H9 (cell line): ENCODE data around the gene C1orf159. TPM values are rescaled to one million over a fixed set of nuclear protein-coding genes. Genes with fewer than 3 reads are reported as not detected.

ENCODE experiments used
- DNase-seq: peaks from one replicate; pipeline ENCODE4 v3.0.0-alpha.2; 2017
- H2AFZ ChIP-seq: one replicate; pipeline ENCODE4 v1.6.1; 2013; ENCODE audit warnings: mild to moderate bottlenecking, low read length, control low read depth, moderate library complexity
- H2AK5ac ChIP-seq: 2 replicates; pipeline ENCODE4 v1.6.1; 2013; ENCODE audit warnings: low read length, control low read depth, mixed read lengths; ENCODE audit not compliant: insufficient read length
- H2BK120ac ChIP-seq: one replicate; pipeline ENCODE4 v1.6.1; 2013; ENCODE audit warnings: low read depth, mild to moderate bottlenecking, low read length, control low read depth, inconsistent platforms; ENCODE audit not compliant: poor library complexity, severe bottlenecking
- H2BK12ac ChIP-seq: 2 replicates; pipeline ENCODE4 v1.6.1; 2013; ENCODE audit warnings: low read length, control low read depth, mixed read lengths, low read depth; ENCODE audit not compliant: insufficient read length
- H2BK15ac ChIP-seq: 2 replicates; pipeline ENCODE4 v1.6.1; 2013; ENCODE audit warnings: low read depth, low read length, control low read depth
- H2BK20ac ChIP-seq: one replicate; pipeline ENCODE4 v1.6.1; 2013; ENCODE audit warnings: low read depth, mild to moderate bottlenecking, low read length, control low read depth, inconsistent platforms; ENCODE audit not compliant: poor library complexity, severe bottlenecking
- H2BK5ac ChIP-seq: 2 replicates; pipeline ENCODE4 v1.6.1; 2013; ENCODE audit warnings: low read length, control low read depth, mixed read lengths; ENCODE audit not compliant: insufficient read length
- H3K14ac ChIP-seq: 2 replicates; pipeline ENCODE4 v1.6.1; 2013; ENCODE audit warnings: low read length, control low read depth; ENCODE audit not compliant: insufficient read depth
- H3K18ac ChIP-seq: 2 replicates; pipeline ENCODE4 v1.6.1; 2013; ENCODE audit warnings: low read depth, mild to moderate bottlenecking, mixed read lengths, low read length, control low read depth; ENCODE audit not compliant: insufficient read length
- H3K23ac ChIP-seq: 2 replicates; pipeline ENCODE4 v1.6.1; 2013; ENCODE audit warnings: low read length, control low read depth, mixed read lengths, low read depth; ENCODE audit not compliant: insufficient read length
- H3K23me2 ChIP-seq: 2 replicates; pipeline ENCODE4 v1.6.1; 2013; ENCODE audit warnings: low read depth, mild to moderate bottlenecking, mixed read lengths, low read length, control low read depth; ENCODE audit not compliant: insufficient read length, poor library complexity, severe bottlenecking
- H3K27ac ChIP-seq: 2 replicates; pipeline ENCODE4 v1.5.1; 2013; ENCODE audit warnings: low read length, control low read depth, mixed read lengths, low read depth; ENCODE audit not compliant: insufficient read length
- H3K27me3 ChIP-seq: 2 replicates; pipeline ENCODE4 v1.6.1; 2013; ENCODE audit warnings: low read length, control low read depth, inconsistent platforms; ENCODE audit not compliant: insufficient read depth
- H3K4ac ChIP-seq: 2 replicates; pipeline ENCODE4 v1.6.1; 2013; ENCODE audit warnings: low read depth, mild to moderate bottlenecking, control low read depth, inconsistent platforms, low read length, moderate library complexity
- H3K4me1 ChIP-seq: 2 replicates; pipeline ENCODE4 v1.6.1; 2013; ENCODE audit warnings: low read length, control low read depth, inconsistent platforms; ENCODE audit not compliant: insufficient read depth
- H3K4me2 ChIP-seq: 2 replicates; pipeline ENCODE4 v1.6.1; 2013; ENCODE audit warnings: low read length, control low read depth, mixed read lengths; ENCODE audit not compliant: insufficient read length, insufficient read depth
- H3K56ac ChIP-seq: 2 replicates; pipeline ENCODE4 v1.6.1; 2013; ENCODE audit warnings: low read depth, mild to moderate bottlenecking, mixed read lengths, low read length, control low read depth; ENCODE audit not compliant: insufficient read length
- H3K79me1 ChIP-seq: 2 replicates; pipeline ENCODE4 v1.6.1; 2013; ENCODE audit warnings: low read depth, mild to moderate bottlenecking, moderate library complexity, low read length, control low read depth, inconsistent platforms; ENCODE audit not compliant: insufficient read depth, poor library complexity, severe bottlenecking
- H3K79me2 ChIP-seq: 2 replicates; pipeline ENCODE4 v1.6.1; 2013; ENCODE audit warnings: low read length, control low read depth, inconsistent platforms; ENCODE audit not compliant: insufficient read depth
- H3K9ac ChIP-seq: 2 replicates; pipeline ENCODE4 v1.6.1; 2013; ENCODE audit warnings: low read length, control low read depth, mixed read lengths; ENCODE audit not compliant: insufficient read length; ENCODE audit errors: extremely low read depth
- H3K9me3 ChIP-seq: one replicate; pipeline ENCODE4 v1.6.1; 2013; ENCODE audit warnings: low read depth, low read length, inconsistent platforms; ENCODE audit not compliant: control insufficient read depth
- H3T11ph ChIP-seq: one replicate; pipeline ENCODE4 v1.6.1; 2013; ENCODE audit warnings: mild to moderate bottlenecking, low read length, control low read depth, inconsistent platforms
- H4K20me1 ChIP-seq: one replicate; pipeline ENCODE4 v1.6.1; 2013; ENCODE audit not compliant: control insufficient read depth, insufficient read length, insufficient read depth
- H4K5ac ChIP-seq: 2 replicates; pipeline ENCODE4 v1.6.1; 2013; ENCODE audit warnings: low read depth, mild to moderate bottlenecking, mixed read lengths, low read length, control low read depth; ENCODE audit not compliant: insufficient read length
- H4K8ac ChIP-seq: replicated peaks from 2 replicates; pipeline ENCODE4 v1.6.1; 2013; ENCODE audit warnings: low read length, control low read depth, mixed read lengths, low read depth; ENCODE audit not compliant: insufficient read length
- H4K91ac ChIP-seq: 2 replicates; pipeline ENCODE4 v1.6.1; 2013; ENCODE audit warnings: low read depth, mild to moderate bottlenecking, moderate library complexity, mixed read lengths, low read length, control low read depth; ENCODE audit not compliant: insufficient read length
- H3K27ac Mint-ChIP-seq, 3 experiments: 2 replicates in 2 of 3; 3 replicates in 1 of 3; pipeline ENCODE4 v1.8.0; 2020 to 2021; ENCODE audit warnings: mixed read lengths in 3 of 3, mild to moderate bottlenecking in 1 of 3, moderate library complexity in 1 of 3
- H3K27me3 Mint-ChIP-seq: 2 replicates; pipeline ENCODE4 v1.8.0; 2021; ENCODE audit warnings: low read depth, mild to moderate bottlenecking, moderate library complexity, mixed read lengths
- H3K36me3 Mint-ChIP-seq, 3 experiments: 2 replicates in 2 of 3; 3 replicates in 1 of 3; pipeline ENCODE4 v1.8.0; 2020 to 2021; ENCODE audit warnings: low read depth in 3 of 3, mixed read lengths in 3 of 3; ENCODE audit not compliant: insufficient read depth in 1 of 3
- H3K4me1 Mint-ChIP-seq, 2 experiments: 2 replicates each; pipeline ENCODE4 v1.8.0; 2020; ENCODE audit warnings: mixed read lengths in 2 of 2
- H3K4me3 Mint-ChIP-seq, 2 experiments: 2 replicates in 1 of 2; 3 replicates in 1 of 2; pipeline ENCODE4 v1.8.0; 2020 to 2021; ENCODE audit warnings: mild to moderate bottlenecking in 2 of 2, mixed read lengths in 2 of 2, moderate library complexity in 1 of 2
- H3K9me3 Mint-ChIP-seq, 2 experiments: 2 replicates in 1 of 2; 3 replicates in 1 of 2; pipeline ENCODE4 v1.8.0; 2020; ENCODE audit warnings: mild to moderate bottlenecking in 2 of 2, mixed read lengths in 2 of 2, moderate library complexity in 1 of 2
- WGBS: extraction: QIAGEN DNeasy Blood & Tissue Kit; methylation state at CpG from one replicate; pipeline ENCODE4 v1.1.7; 2013; ENCODE audit warnings: missing lambda C conversion rate, low lambda C conversion rate, mixed read lengths; ENCODE audit not compliant: insufficient read length; ENCODE audit errors: extremely low coverage; 5-methylcytosine and 5-hydroxymethylcytosine counted together
- total RNA-seq: library from RNA; stranded (reverse); gene quantifications from 2 replicates; pipeline ENCODE4 v1.2.1, GENCODE V29; 2021
- TF ChIP-seq, protein P1 (sequence below): fragments of 200-600 bp; sonication (generic); conservative IDR thresholded peaks from 3 replicates; pipeline ENCODE4 v1.8.0; 2021; ENCODE audit warnings: antibody characterized with exemption, mild to moderate bottlenecking

C1orf159 gene
- total RNA-seq, 1 experiment from 2014 or later = 12.3 TPM

DNA sequence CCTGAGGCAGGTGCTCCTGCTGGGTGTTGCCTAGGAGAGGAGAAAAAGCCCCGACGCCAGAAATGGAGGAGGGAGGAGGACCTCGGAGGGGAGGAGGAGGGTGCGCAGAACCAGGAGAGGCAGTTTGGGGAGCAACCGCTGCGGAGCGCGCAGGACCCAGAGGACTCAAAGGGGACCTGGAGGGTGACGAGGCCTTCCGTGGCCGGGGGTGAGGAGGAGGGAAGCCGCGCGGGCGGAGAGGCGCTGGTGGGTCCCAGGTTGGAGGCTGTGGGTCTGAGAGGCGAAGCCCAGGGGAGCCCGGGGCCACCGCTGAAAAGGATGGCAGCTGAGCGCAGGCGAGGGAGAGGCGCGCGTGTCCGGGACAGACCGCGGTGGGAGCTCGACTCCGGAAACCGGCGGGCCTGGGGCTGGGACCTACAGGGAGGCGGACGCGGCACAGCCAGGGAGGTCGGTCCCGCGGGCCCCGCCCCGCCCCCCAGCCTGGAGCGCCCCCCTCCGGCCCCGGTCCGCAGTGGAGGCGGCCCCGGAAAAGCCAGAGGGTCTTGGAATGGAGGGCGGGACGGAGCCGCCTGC lies 56.9 kb downstream of the C1orf159 start:
- H3K4me1 Mint-ChIP-seq = peaks cover 12 to 17% of the 10 kb centered on the region in 2 experiments
- Histone ChIP-seq H2BK12ac (no peak overlapping the region), H3K9ac (no peak overlapping the region), H2BK120ac (no peak overlapping the region), H3K23me2 (peaks cover 8% of the 10 kb centered on the region), H3K79me2 (no peaks in the 10 kb centered on the region), H3K9me3 (no peaks in the 10 kb centered on the region), H3K14ac (no peak overlapping the region), H4K5ac (no peak overlapping the region), H3K27ac (no peak overlapping the region), H2BK15ac (no peak overlapping the region), H3K79me1 (no peaks in the 10 kb centered on the region), H3T11ph (no peak overlapping the region), H3K4me2 (peak overlapping the region; percentile 53), H4K91ac (no peak overlapping the region), H2BK20ac (no peak overlapping the region), H3K4me1 (no peaks in the 10 kb centered on the region), H3K4ac (no peak overlapping the region), H2BK5ac (no peak overlapping the region), H4K8ac (no peak overlapping the region), H2AK5ac (no peak overlapping the region), H3K27me3 (peaks cover 6% of the 10 kb centered on the region; the same call in 1 of the 2 replicates), H3K56ac (no peak overlapping the region), H2AFZ (no peak overlapping the region), H3K23ac (no peak overlapping the region), H3K18ac (no peak overlapping the region), H4K20me1 (no peaks in the 10 kb centered on the region)
- H3K9me3 Mint-ChIP-seq = no peaks in the 10 kb centered on the region
- peaks cover 69% of the 10 kb centered on the region for H3K27me3 Mint-ChIP-seq
- no peak overlapping the region for H3K27ac Mint-ChIP-seq
- no CpG with 5 or more reads among the region's 48 CpGs for WGBS
- no peak for DNase-seq
- peaks cover 0 to 11% (median 8%) of the 10 kb centered on the region in 3 experiments; a peak in 5 of 7 replicates for H3K36me3 Mint-ChIP-seq
- TF ChIP-seq, protein P1, sequence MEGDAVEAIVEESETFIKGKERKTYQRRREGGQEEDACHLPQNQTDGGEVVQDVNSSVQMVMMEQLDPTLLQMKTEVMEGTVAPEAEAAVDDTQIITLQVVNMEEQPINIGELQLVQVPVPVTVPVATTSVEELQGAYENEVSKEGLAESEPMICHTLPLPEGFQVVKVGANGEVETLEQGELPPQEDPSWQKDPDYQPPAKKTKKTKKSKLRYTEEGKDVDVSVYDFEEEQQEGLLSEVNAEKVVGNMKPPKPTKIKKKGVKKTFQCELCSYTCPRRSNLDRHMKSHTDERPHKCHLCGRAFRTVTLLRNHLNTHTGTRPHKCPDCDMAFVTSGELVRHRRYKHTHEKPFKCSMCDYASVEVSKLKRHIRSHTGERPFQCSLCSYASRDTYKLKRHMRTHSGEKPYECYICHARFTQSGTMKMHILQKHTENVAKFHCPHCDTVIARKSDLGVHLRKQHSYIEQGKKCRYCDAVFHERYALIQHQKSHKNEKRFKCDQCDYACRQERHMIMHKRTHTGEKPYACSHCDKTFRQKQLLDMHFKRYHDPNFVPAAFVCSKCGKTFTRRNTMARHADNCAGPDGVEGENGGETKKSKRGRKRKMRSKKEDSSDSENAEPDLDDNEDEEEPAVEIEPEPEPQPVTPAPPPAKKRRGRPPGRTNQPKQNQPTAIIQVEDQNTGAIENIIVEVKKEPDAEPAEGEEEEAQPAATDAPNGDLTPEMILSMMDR = peak; percentile 76
- peak overlapping the region; percentile 71 to 86 for H3K4me3 Mint-ChIP-seq
